22Rv1 (cell line): ENCODE results near the gene FHL1.

Experiments
- H3K27ac ChIP-seq: fragments of 450-650 bp; 2 replicates; pipeline ENCODE4 v1.5.1; 2017
- ZFX ChIP-seq: fragments of 450-650 bp; IDR thresholded peaks from 2 replicates; pipeline ENCODE4 v1.6.1; 2017; ENCODE audit warnings: antibody characterized with exemption, borderline replicate concordance
- TF ChIP-seq, protein P1 (sequence below): fragments of 450-650 bp; IDR thresholded peaks from 2 replicates; pipeline ENCODE4 v1.5.1; 2017; ENCODE audit warnings: mild to moderate bottlenecking

The FHL1 gene

DNA sequence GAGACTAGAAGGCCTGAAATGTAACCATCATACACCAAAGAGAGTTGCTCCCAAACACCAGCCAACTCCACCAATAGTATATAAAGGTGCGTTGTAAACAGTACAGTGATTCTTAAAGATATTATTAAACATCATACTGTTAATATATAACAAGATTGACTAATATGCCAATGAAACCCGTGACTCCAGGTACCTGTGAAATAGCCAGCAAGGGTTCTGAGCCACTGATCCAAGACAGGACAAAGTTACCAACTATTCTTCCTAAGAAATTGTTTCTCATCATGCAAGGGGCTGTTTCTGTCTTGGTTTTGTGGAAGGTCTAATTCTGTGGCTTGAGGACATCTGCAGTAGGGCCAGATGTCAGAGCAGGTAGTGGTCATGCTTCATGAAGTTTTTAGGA, 47.2 kb downstream of the FHL1 start:
- TF ChIP-seq ZFX = no peak
- TF ChIP-seq, protein P1, sequence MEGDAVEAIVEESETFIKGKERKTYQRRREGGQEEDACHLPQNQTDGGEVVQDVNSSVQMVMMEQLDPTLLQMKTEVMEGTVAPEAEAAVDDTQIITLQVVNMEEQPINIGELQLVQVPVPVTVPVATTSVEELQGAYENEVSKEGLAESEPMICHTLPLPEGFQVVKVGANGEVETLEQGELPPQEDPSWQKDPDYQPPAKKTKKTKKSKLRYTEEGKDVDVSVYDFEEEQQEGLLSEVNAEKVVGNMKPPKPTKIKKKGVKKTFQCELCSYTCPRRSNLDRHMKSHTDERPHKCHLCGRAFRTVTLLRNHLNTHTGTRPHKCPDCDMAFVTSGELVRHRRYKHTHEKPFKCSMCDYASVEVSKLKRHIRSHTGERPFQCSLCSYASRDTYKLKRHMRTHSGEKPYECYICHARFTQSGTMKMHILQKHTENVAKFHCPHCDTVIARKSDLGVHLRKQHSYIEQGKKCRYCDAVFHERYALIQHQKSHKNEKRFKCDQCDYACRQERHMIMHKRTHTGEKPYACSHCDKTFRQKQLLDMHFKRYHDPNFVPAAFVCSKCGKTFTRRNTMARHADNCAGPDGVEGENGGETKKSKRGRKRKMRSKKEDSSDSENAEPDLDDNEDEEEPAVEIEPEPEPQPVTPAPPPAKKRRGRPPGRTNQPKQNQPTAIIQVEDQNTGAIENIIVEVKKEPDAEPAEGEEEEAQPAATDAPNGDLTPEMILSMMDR = no peak
- no peak overlapping the region for H3K27ac ChIP-seq

- H3K27ac ChIP-seq = no peak overlapping the region
- no peak for TF ChIP-seq ZFX
- TF ChIP-seq, protein P1 = no peak
Observed at GRCh38 chrX:136195247-136195646, 47.9 kb downstream of the FHL1 start.

- TF ChIP-seq, protein P1 = no peak
- TF ChIP-seq ZFX = no peak
- H3K27ac ChIP-seq = no peak overlapping the region
Observed at GRCh38 chrX:136196691-136197155, 49.4 kb downstream of the FHL1 start.

DNA sequence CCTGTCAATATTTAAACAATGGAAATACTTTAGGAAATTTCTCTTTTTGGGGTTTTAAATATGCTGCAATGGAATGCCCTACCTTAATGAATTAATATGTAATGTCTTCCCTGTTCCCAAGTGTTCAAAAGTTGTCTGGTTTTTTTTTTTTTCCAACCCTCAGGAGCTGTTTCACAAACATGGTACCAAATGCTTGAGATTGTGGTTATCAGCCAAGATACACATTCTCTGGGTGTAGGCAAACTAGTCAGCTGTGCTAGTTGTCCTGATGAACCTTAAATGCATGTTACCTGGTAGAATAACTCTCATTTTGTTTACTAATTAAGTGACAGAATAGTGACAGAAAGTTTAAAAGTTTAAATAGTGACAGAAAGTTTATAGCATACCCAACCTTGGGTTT, 50.7 kb downstream of the FHL1 start:
- TF ChIP-seq, protein P1 = no peak
- no peak for TF ChIP-seq ZFX

GRCh38 chrX:136198678-136199243, 51.4 kb downstream of the FHL1 start:
- TF ChIP-seq ZFX = no peak
- TF ChIP-seq, protein P1 = no peak
- no peak overlapping the region for H3K27ac ChIP-seq

More for the DNA sequence above, 50.7 kb downstream of the FHL1 start:
- no peak overlapping the region for H3K27ac ChIP-seq

DNA sequence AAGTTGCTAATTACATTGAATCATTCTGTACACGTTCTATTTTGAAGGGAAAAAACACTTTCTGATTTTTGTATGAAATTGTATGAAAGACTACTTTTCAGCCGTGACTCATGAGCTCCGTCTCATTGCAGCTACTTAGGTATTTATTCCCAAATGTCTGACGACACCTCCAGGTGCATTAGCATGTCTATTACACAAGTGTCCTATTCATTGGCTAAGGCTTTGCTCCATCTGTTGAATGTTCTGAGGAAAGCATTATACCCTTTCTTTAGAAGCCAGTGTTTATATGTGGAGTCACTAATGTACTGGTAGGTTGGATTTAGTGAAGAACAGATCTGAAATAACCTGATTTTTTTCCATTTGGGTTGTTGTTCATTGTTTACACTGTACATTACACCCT, 52.0 kb downstream of the FHL1 start:
- TF ChIP-seq, protein P1 = no peak
- no peak for TF ChIP-seq ZFX
- H3K27ac ChIP-seq = no peak overlapping the region

DNA sequence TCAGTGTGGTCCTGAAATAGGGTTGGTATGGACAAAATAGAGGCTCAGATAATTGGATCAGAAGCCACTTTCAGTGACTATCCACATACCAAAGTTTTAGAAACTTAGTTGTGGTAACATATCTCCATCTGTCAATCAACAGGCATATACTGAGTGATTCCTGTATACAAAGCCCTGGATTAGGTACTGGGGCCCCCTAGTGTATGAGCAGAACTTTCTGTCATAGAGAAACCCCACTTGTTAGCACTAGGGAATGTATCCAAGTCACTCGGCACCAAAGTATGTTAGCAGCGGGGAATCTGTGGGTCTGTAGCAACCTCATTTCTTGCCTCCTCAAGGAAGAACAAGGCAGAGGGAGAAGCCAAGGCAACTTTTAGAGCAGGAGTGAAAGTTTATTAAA, 53.1 kb downstream of the FHL1 start:
- H3K27ac ChIP-seq = no peak overlapping the region
- TF ChIP-seq, protein P1 = no peak
- TF ChIP-seq ZFX = no peak
